ENCODE results near the gene TBCK.

GRCh38 chr4:106246441-106246840 is 69.6 kb downstream of the TBCK start:
- TF ChIP-seq CTCF (IDR thresholded peaks at IDR 0.05) (no peak), POLR2A (IDR thresholded peaks at IDR 0.05) (no peak)
